GM18867 (cell line): ENCODE data around the gene BBC3.
A peak's percentile ranks its signal among the peaks of the same experiment; 100 is the strongest.

Experiments
- ATAC-seq: cut with Tn5 transposase; IDR thresholded peaks from one replicate; pipeline ENCODE4 v1.9.1; 2021; ENCODE audit warnings: mild to moderate bottlenecking, moderate library complexity; ENCODE audit not compliant: unreplicated experiment

The BBC3 gene

DNA sequence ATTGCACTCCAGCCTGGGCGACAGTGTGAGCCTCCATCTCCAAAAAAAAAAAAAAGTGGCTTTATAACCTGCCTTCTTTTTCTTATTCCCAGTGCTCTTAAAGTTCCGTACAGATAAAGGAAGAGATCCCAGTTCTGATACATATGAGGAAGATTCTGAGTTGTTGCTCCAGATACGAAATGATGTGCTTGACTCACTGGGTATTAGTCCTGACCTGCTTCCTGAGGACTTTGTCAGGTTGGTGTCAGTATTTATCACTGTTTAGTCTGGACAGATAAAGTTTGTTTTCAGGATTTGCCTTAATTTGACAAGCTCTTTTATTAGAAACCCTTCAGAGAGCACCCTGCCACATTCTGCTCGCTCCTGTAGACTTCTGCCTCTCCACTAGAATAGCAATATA, 33.9 kb downstream of the BBC3 start:
- no peak for ATAC-seq

DNA sequence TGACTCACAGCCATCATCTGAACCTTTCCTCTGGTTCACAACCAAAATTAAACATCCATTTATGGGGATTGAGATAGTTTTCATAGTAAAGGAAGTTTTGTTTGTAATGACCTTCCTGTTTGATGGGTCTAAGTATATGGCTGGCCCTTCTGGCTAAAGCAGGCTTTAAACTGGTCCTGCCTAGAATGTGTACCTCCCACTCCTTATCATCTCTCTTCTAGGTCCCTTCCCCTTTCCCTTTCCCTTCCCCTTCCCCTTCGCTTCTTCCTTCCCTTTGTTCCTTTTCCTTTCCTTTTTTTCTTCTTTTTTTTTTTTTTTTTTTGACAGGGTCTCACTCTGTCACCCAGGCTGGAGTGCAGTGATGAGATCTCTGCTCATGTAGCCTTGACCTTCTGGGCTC, 35.6 kb downstream of the BBC3 start:
- ATAC-seq = no peak

DNA sequence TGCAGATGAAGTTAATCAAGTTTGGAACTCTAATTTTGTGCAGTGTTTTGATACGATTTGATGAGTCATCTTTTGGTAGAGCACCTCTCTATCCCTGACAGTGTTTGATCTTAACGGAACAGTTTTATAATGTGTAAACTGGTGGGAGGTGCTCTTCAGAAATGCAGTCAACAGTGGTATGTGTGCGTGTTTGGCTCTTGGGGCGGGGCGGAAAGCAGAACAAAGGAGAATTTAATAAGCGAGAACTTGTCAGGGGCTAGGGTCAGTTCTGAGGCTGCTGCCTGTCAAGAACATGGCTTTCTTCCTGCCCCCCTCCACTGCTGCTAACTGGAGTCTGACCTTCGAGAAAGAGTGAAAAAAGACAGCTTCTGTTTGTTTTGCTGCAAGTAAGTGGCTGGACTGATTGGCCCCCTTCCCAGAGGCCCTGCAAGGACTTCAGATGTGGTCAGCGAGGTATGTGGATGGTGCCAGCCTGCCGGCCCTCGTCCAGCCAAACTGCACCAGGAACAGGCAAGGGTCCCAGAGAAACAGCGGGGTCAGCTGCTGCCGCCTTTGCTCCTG, 40.8 kb downstream of the BBC3 start:
- ATAC-seq = no peak

DNA sequence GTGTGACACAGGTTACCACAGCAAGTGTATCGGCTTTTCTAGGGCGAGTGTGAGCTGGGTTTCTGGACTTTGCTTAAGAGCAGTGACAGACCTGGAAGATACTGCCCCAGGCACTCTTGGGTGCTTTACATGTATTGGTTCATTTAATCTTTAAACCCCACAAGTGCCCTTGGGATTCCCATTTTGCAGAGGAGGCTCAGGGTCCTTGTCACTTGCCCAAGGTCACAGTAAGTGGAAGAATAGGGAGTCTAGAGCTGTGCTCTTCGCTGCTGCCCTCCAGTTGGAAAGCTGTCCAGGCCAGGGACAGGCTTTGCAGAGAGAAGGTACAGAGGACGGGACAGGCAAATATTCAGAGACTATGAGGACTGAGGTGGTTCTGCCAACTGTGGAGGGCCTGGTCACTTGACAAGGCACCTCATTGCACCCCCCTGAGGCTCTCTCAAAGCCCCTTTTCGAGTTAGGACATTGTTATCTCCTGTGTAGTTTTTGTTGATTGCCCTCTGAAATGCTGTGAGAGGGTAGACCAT, 42.4 kb downstream of the BBC3 start:
- no peak for ATAC-seq

DNA sequence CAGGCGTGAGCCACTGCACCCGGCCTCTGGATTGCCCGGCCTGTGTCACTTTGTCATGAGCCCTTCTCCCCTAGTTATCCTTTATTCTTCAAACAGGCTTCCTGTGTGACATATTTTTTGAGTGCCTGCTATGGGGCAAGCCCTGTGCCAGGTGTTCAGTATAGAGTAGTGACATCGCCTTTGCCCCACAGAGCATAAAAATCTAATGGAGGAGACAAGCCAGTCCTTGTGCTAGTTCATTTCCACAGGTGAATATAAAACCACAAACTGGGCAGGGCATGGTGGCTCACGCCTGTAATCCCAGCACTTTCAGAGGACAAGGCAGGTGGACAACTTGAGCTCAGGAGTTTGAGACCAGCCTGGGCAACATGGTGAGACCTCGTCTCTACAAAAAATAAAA, 43.2 kb downstream of the BBC3 start:
- no peak for ATAC-seq

DNA sequence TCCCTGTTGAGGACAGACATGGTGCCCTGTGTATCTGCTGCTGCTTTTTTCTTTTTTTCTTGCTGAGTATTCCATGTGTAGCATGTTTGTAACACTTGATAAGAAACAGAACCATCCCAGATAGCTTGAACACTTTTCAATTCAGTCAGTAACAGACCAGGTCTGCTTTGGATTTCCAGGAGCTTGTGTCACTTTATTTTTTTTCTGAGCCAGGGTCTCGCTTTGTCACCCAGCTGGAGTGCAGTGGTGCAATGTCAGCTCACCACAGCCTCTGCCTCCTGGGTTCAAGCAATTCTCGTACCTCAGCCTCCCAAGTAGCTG, 43.7 kb downstream of the BBC3 start:
- no peak for ATAC-seq

DNA sequence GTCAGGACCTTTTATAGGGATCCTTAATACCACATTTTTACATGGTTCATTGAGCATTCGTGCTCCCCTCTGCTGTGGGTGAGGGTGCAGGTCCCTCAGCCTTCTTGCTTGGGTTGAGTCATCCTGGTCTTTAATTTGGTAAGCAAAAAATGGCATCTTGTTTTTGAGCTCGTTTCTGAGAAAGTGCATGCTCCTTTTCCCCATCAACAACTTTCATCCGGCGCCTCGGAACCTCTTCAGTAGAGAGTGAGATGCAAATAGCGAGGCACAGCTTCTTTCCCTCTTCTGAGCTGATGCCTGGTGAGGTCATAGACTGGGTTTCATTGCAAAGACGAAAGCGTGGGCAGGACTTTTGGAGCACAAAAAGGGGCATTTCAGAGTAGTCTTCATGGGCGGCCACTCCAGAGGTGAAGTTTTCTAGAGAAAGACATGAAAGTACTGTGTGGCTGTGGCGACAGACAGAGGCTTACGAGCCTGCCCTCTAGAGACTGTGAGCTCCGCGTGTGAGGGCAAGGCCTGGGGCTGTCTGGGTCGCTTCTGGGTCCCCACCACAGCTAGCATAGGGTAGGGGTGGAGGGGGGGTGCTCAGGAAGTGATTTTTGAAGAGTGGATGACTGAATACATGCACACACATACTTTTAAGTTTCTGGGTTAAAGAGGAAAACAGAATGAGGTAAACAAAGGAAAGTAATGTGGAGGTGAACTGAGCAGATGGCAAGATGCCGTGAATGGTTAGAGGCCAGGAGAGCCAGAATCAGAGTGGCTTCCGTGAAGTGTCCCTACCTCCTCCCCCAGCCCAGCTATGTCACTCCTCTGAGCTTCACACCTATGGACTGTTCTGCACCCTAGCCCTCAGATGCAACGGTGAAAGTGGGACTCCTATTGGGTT, 44.3 kb downstream of the BBC3 start:
- ATAC-seq = peak; percentile 80

DNA sequence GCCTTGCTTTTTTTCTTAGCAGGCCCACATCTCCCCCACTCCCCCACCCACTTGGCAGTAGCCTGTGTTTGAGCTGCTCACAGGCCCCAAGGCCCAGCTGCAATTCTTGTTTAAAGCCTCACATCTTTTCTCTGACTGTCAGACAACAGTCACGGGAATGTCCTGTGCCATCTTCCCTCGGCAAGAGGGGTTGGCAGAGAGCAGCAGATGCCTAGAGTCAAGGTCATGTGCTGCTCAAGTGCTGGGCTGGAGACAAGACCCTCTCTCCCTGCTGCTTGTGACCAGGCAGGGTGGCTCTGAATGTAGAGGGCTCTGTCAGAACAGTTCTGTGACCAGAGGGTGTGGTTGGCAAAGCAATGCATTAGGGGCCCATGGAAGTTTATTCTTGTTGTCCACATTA, 47.4 kb downstream of the BBC3 start:
- no peak for ATAC-seq

DNA sequence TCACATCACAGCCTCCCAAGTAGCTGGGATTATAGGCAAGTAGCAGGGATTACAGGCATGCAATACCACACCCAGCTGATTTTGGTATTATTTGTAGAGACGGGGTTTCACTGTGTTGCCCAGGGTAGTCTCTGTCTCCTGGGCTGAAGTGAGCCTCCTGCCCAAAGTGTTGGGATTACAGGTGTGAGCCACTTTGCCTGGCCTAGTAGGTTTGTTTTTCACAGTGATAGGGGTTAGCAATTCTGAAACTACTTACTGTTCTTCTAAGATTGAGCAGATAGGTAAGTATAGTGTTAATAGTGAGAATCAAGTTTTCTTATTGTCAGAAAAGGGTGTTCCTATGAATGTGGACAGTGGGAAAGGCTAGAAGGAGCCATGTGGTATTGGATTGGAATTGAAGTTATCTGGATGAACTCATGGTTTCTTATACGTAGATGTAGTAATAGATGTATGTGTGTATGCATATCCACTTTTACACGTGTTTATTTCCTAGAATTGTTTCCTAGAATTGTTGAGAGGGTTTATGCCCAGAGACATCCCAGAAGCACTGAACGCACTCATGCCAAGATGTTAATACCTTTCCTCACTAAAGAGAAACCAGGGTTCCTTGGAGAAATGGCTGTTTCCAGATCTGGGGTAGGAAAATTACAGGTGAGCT, 51.2 kb downstream of the BBC3 start:
- ATAC-seq = no peak

DNA sequence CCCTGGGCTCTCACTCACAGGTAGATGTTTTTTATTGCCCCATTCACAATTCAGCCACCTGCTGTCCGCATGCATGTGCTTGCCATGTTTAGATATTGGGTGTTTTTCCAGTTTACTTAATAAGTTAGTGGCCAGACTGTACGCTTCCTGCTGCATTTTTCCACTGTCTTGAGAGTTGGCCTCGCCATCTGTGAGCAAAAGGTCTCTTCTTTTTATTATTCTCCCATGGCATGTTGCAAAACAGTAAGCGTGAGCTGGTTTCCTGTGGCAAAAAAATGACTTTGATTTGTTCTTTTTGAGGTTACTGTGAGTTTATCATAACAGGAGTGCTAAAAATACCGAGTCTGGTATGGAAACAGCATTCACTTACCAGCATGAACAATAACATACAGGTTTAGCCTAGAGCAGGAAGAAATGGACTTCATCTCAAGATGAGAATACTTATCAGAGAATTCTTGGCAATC, 54.3 kb downstream of the BBC3 start:
- ATAC-seq = no peak

DNA sequence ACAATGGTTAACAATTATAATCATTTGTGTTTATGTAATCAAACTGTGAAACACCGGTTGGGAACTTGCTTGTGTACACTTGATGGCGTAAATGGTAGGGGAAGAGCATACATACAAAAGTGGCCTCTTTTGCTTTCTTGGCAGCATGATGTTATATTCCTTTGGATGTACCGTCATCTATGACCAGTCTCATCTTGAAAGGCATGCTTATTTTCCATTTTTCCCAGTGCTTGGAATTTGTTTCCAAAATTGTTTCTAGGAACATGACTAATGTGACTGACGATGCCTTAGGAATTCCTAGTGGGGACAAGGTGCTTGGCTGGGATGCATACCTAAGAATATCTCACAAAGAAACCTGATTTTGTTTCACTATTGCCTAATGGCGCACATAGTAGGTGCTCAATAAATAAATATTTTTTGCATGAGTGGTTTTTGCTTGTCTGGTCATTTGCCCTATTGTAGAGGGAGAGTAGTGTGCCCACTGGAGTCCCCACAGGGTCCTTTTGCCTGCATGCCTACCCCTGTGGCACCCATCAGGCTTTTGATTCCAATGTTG, 54.9 kb downstream of the BBC3 start:
- ATAC-seq = no peak

DNA sequence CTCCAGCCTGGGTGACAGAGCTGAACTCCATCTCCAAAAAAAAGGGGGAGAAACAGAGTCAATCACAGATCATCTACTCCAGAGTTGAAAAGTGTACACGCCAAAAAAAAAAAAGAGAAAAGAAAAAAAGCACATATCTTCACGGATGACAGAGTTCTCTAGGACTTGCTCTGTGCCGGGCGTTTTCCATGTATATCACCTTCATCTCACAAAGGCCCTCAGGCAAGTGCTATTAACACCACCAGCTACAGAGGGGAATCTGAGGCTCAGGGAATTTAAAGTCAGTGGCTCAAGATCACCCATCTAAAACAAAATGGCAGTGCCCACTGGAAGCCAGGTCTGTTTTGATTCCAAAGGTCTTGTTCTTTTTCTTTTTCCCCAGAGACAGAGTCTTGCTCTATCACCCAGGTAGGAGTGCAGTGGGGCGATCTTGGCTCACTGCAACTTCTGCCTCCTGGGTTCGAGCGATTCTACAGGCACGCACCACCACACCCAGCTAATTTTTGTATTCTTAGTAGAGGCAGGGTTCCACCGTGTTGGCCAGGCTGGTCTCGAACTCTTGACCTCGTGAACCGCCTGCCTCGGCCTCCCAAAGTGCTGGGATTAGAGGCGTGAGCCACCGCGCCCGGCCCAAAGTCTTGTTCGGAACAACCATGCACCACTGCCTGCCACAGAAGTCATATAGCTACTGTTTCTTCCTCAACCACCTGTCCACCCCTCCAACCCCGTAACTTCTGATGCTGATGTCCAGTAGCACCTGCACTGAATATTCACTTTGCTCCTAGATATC, 58.1 kb downstream of the BBC3 start:
- no peak for ATAC-seq
